NT2/D1 (cell line): ENCODE results near the gene BRAT1.

Source experiments
- YY1 ChIP-seq: IDR thresholded peaks from 2 replicates; pipeline ENCODE4 v1.6.1; 2011; ENCODE audit not compliant: insufficient read length, insufficient read depth
- ZNF274 ChIP-seq: IDR thresholded peaks from 2 replicates; pipeline ENCODE4 v1.6.1; 2011; ENCODE audit warnings: mild to moderate bottlenecking, low read depth, low read length

- TF ChIP-seq ZNF274 = no peak
- TF ChIP-seq YY1 = no peak
Observed at GRCh38 chr7:2499181-2499580, 56.1 kb downstream of the BRAT1 start.
